Progenitor cell of endocrine pancreas (in vitro differentiated cells): Measurements from ENCODE around the gene DNER. TPM values are rescaled to one million over a fixed set of nuclear protein-coding genes. Genes with fewer than 3 reads are reported as not detected.

Experiments used
- DNase-seq: peaks from one replicate; pipeline ENCODE4 v3.0.0; 2021; ENCODE audit warnings: low spot score; ENCODE audit not compliant: unreplicated experiment
- H3K27ac Mint-ChIP-seq: 2 replicates; pipeline ENCODE4 v1.8.0; 2021; ENCODE audit warnings: mild to moderate bottlenecking, moderate library complexity, mixed read lengths
- H3K27me3 Mint-ChIP-seq: 2 replicates; pipeline ENCODE4 v1.8.0; 2021; ENCODE audit warnings: mixed read lengths
- H3K36me3 Mint-ChIP-seq: 2 replicates; pipeline ENCODE4 v1.8.0; 2022; ENCODE audit warnings: mixed read lengths; ENCODE audit not compliant: insufficient read depth
- H3K4me1 Mint-ChIP-seq: 2 replicates; pipeline ENCODE4 v1.8.0; 2021; ENCODE audit warnings: low read depth, mixed read lengths
- H3K4me3 Mint-ChIP-seq: 2 replicates; pipeline ENCODE4 v1.8.0; 2021; ENCODE audit warnings: low read depth, mild to moderate bottlenecking, moderate library complexity, mixed read lengths
- H3K9me3 Mint-ChIP-seq: 2 replicates; pipeline ENCODE4 v1.8.0; 2021; ENCODE audit warnings: low read depth, mixed read lengths
- CTCF ChIP-seq: fragments of 200-600 bp; sonication (generic); IDR thresholded peaks from one replicate; pipeline ENCODE4 v1.5.0; 2021; ENCODE audit warnings: antibody characterized with exemption, mild to moderate bottlenecking; ENCODE audit not compliant: unreplicated experiment
- total RNA-seq: library from RNA; stranded (reverse); gene quantifications from 2 replicates; pipeline ENCODE4 v1.2.1, GENCODE V29; 2021

Gene DNER
- total RNA-seq, 1 donor from 2014 or later: 0.91 TPM

- DNase-seq: no peak
- Mint-ChIP-seq H3K4me3 (no peak overlapping the region), H3K27ac (no peak overlapping the region), H3K36me3 (no peaks in the 10 kb centered on the region), H3K4me1 (no peaks in the 10 kb centered on the region), H3K9me3 (no peaks in the 10 kb centered on the region), H3K27me3 (peaks cover 5% of the 10 kb centered on the region)
- no peak for TF ChIP-seq CTCF
These were observed 56.4 kb downstream of the DNER start for GRCh38 chr2:229658004-229658403.

- H3K4me3 Mint-ChIP-seq: no peak overlapping the region
- H3K36me3 Mint-ChIP-seq: no peaks in the 10 kb centered on the region
- H3K9me3 Mint-ChIP-seq: no peaks in the 10 kb centered on the region
- DNase-seq: no peak
- no peaks in the 10 kb centered on the region for H3K4me1 Mint-ChIP-seq
- no peak overlapping the region for H3K27ac Mint-ChIP-seq
- H3K27me3 Mint-ChIP-seq: no peaks in the 10 kb centered on the region
- TF ChIP-seq CTCF: no peak
These were observed 59.9 kb downstream of the DNER start for GRCh38 chr2:229654437-229654836.

GRCh38 chr2:229653531-229653930, 60.8 kb downstream of the DNER start:
- no peak overlapping the region for H3K27ac Mint-ChIP-seq
- no peaks in the 10 kb centered on the region for H3K9me3 Mint-ChIP-seq
- no peak for DNase-seq
- H3K27me3 Mint-ChIP-seq: no peaks in the 10 kb centered on the region
- H3K4me3 Mint-ChIP-seq: no peak overlapping the region
- no peaks in the 10 kb centered on the region for H3K36me3 Mint-ChIP-seq
- H3K4me1 Mint-ChIP-seq: no peaks in the 10 kb centered on the region
- no peak for TF ChIP-seq CTCF

GRCh38 chr2:229652796-229653195, 61.6 kb downstream of the DNER start:
- Mint-ChIP-seq H3K27me3 (no peaks in the 10 kb centered on the region), H3K4me1 (no peaks in the 10 kb centered on the region), H3K9me3 (no peaks in the 10 kb centered on the region), H3K27ac (no peak overlapping the region), H3K4me3 (no peak overlapping the region), H3K36me3 (no peaks in the 10 kb centered on the region)
- no peak for DNase-seq
- no peak for TF ChIP-seq CTCF

GRCh38 chr2:229650901-229651300, 63.5 kb downstream of the DNER start:
- H3K27ac Mint-ChIP-seq: no peak overlapping the region
- no peaks in the 10 kb centered on the region for H3K4me1 Mint-ChIP-seq
- no peak for DNase-seq
- H3K36me3 Mint-ChIP-seq: no peaks in the 10 kb centered on the region
- no peaks in the 10 kb centered on the region for H3K27me3 Mint-ChIP-seq
- H3K4me3 Mint-ChIP-seq: no peak overlapping the region
- TF ChIP-seq CTCF: no peak
- no peaks in the 10 kb centered on the region for H3K9me3 Mint-ChIP-seq

- H3K27ac Mint-ChIP-seq: no peak overlapping the region
- no peaks in the 10 kb centered on the region for H3K4me1 Mint-ChIP-seq
These were observed 64.3 kb downstream of the DNER start for GRCh38 chr2:229650059-229650458.

More at GRCh38 chr2:229650059-229650458, 64.3 kb downstream of the DNER start:
- TF ChIP-seq CTCF: no peak
- no peak overlapping the region for H3K4me3 Mint-ChIP-seq
- DNase-seq: no peak
- no peaks in the 10 kb centered on the region for H3K27me3 Mint-ChIP-seq
- no peaks in the 10 kb centered on the region for H3K36me3 Mint-ChIP-seq
- H3K9me3 Mint-ChIP-seq: no peaks in the 10 kb centered on the region
